Activated naive CD8-positive, alpha-beta T cell treated with anti-CD3 and anti-CD28 coated beads for 36 hours (primary cell): ENCODE results near the gene AUTS2. TPM values are rescaled to one million over a fixed set of nuclear protein-coding genes. Genes with fewer than 3 reads are reported as not detected.

Experiments
- DNase-seq: peaks from one replicate; pipeline ENCODE4 v3.0.0; 2021
- H3K27ac Mint-ChIP-seq: one replicate; pipeline ENCODE4 v1.8.0; 2022; ENCODE audit warnings: mild to moderate bottlenecking, moderate library complexity, mixed read lengths
- H3K27me3 Mint-ChIP-seq: one replicate; pipeline ENCODE4 v1.8.0; 2022; ENCODE audit warnings: mild to moderate bottlenecking, mixed read lengths
- H3K36me3 Mint-ChIP-seq: one replicate; pipeline ENCODE4 v1.8.0; 2021; ENCODE audit warnings: mild to moderate bottlenecking, mixed read lengths
- H3K4me1 Mint-ChIP-seq: one replicate; pipeline ENCODE4 v1.8.0; 2021; ENCODE audit warnings: mixed read lengths
- H3K4me3 Mint-ChIP-seq: one replicate; pipeline ENCODE4 v1.8.0; 2022; ENCODE audit warnings: mild to moderate bottlenecking, moderate library complexity, mixed read lengths
- H3K9me3 Mint-ChIP-seq: one replicate; pipeline ENCODE4 v1.8.0; 2022; ENCODE audit warnings: mixed read lengths
- total RNA-seq, 2 experiments: library from RNA; stranded (reverse); gene quantifications; one replicate each; pipeline ENCODE4 v1.2.3, GENCODE V29; 2021

The AUTS2 gene
- total RNA-seq, 2 experiments from 2014 or later, result 0.58 to 0.78 TPM

DNA sequence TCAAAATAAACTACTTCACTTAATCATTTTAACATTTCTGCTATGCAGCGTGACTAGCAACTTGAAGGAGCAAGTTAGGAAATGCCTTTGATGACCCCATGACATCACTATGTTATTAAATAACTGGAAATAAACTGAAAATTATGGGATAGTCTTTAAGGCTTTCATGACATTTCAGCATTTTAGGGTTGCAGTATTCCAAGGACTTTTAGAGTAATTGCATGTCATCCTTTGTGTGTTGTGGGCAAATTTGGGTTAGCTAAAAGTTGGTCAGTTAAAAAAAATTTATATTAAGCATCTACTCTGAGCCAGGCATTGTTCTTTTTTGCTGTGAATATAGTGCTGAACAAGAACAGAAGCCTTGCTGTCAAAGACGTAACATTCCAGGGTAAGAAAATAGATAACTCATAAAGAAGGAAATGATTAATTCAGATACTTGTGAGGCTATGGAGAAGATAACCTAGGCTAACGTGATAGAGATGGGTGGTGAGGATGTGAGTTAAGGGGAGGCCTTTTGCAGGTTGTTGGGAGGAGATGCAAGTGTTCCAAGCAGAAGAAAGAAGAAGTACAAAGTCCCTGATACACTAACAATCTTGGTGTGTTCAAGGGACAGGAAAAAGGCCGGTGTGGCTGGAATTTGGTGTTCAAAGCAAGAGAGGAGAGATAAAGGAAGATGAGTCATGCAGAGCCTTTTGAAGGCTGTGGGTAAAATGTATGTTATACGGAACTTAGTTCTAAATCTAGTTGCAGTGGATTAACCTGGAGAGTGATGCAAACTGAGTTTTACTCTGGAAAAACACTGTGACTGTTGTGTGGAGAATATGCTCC is 610.2 kb downstream of the AUTS2 start:
- DNase-seq, result no peak
- Mint-ChIP-seq H3K27ac (no peak overlapping the region), H3K27me3 (no peaks in the 10 kb centered on the region)

DNA sequence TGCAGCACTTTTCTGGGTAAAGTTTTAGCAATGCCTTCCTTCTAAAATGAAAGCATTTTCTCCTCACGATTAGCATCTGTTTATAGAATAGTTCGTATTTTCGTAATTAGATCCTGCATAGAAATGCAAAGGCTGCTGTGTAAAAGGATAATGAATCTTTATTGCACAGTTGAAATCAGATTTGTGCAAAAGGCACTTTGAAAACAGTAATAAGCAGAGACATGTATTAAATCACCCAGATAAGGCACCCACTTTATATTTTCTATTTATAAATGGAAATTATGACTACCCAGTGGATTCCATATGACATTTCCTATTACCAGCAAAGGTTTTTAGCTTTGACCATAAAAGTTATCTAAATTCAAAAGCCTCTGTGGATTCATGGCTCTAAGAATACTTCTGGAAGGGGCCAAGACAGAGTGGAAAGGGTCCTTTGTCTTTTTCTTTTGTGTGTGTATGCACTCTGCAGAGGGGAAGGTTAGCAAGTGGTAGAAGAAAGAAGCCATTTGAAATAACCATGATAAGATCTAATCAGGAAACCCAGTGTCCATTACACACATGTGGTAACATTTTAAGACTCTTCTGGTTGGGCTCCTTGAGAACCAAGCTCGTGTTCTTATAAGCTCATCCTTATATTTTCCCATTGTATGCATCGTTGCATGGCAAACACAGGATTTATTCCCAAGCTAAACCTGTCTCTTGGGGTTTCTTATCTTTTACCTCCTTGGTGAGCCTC is 612.1 kb downstream of the AUTS2 start:
- Mint-ChIP-seq H3K4me1 (peaks cover 1% of the 10 kb centered on the region), H3K4me3 (no peak overlapping the region), H3K36me3 (no peaks in the 10 kb centered on the region), H3K27ac (no peak overlapping the region), H3K9me3 (no peaks in the 10 kb centered on the region), H3K27me3 (no peaks in the 10 kb centered on the region)
- no peak for DNase-seq

More for the DNA sequence above, 610.2 kb downstream of the AUTS2 start:
- Mint-ChIP-seq H3K9me3 (no peaks in the 10 kb centered on the region), H3K4me1 (no peaks in the 10 kb centered on the region), H3K36me3 (no peaks in the 10 kb centered on the region), H3K4me3 (no peak overlapping the region)

DNA sequence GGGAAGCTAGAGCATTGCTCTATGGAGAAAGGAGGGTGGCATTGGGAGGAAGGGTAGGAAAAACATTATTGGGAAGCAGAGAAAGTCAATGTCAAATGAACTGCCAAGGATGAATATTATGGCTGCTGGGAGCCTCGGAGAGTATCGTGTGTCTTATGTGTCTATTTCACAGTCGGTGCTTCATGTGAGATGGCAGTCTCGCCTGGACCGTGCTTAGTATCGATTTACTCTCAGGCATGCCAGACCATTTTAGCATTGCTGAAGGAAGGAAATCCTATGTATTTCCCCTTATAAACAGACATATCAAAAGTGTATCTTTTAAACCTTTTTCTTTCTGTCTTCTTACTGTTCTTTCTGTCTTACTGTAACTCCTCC is 612.6 kb downstream of the AUTS2 start:
- H3K4me3 Mint-ChIP-seq, result no peak overlapping the region
- H3K9me3 Mint-ChIP-seq, result no peaks in the 10 kb centered on the region
- H3K27ac Mint-ChIP-seq, result no peak overlapping the region
- H3K4me1 Mint-ChIP-seq, result peaks cover 4% of the 10 kb centered on the region
- no peaks in the 10 kb centered on the region for H3K36me3 Mint-ChIP-seq
- no peak for DNase-seq
- H3K27me3 Mint-ChIP-seq, result no peaks in the 10 kb centered on the region

DNA sequence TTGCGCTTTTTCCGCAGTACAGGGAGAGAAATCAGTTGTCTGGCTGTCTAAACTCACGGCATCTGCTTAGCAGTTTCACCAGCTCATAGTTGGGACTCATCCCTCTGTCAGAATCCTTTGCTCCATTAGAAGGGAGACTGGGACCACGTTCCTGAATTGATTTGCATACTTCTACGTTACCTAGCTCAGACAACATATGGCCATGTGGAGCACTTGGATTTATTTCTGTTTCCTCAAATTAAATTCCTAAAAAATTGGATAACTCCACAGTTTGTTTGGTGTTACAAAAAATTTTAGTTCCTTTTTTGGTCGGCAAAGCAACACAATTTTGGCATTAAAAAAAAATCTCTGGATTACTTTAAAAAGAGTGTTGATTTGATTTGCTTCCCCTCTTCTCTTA is 614.0 kb downstream of the AUTS2 start:
- Mint-ChIP-seq H3K4me1 (peaks cover 4% of the 10 kb centered on the region), H3K4me3 (no peak overlapping the region)
- no peak for DNase-seq

DNA sequence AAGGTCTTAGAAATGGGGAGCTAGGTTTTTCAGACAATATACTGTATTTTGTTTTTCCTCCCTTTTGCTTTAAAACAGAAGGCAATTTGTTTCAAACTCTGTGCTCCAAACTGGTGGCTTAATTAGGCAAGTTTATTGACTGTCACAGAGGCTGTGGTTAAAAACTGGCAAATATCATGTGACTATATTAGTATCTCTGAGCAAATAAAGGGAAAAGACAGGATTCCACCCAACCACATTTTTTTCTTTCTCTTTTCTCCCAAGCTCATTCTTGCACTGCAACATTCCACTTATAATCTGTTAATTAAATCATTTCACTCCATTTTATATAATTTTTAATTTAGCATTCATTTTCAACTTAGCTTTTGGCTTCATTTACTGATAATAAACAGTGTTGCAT is 615.8 kb downstream of the AUTS2 start:
- Mint-ChIP-seq H3K27ac (no peak overlapping the region), H3K27me3 (no peaks in the 10 kb centered on the region), H3K36me3 (no peaks in the 10 kb centered on the region), H3K4me3 (no peak overlapping the region), H3K9me3 (no peaks in the 10 kb centered on the region), H3K4me1 (peaks cover 4% of the 10 kb centered on the region)
- DNase-seq, result no peak

More for the DNA sequence above, 614.0 kb downstream of the AUTS2 start:
- no peaks in the 10 kb centered on the region for H3K27me3 Mint-ChIP-seq
- no peaks in the 10 kb centered on the region for H3K9me3 Mint-ChIP-seq
- H3K27ac Mint-ChIP-seq, result no peak overlapping the region
- no peaks in the 10 kb centered on the region for H3K36me3 Mint-ChIP-seq

DNA sequence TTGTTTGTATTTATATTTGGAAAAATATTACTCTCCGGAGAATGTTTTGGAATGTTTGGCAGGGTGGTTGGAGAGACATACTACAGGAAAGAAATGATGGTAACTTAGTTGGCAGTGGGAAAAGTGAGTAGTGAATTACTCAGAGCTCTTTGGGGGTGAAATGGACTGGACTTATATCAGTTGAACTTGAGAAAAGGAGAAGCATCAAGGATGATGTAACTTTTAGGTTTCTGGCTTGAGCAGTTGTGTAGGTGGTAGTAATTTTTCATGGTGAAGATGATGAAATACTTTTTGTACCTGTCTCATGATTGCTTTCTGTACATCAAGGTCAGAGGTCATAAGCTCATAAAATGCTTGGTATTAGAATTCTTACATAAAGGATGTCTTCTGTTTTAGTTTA is 617.2 kb downstream of the AUTS2 start:
- Mint-ChIP-seq H3K4me1 (peaks cover 4% of the 10 kb centered on the region), H3K4me3 (no peak overlapping the region), H3K9me3 (no peaks in the 10 kb centered on the region), H3K27me3 (no peaks in the 10 kb centered on the region), H3K27ac (no peak overlapping the region), H3K36me3 (no peaks in the 10 kb centered on the region)
- DNase-seq, result no peak

DNA sequence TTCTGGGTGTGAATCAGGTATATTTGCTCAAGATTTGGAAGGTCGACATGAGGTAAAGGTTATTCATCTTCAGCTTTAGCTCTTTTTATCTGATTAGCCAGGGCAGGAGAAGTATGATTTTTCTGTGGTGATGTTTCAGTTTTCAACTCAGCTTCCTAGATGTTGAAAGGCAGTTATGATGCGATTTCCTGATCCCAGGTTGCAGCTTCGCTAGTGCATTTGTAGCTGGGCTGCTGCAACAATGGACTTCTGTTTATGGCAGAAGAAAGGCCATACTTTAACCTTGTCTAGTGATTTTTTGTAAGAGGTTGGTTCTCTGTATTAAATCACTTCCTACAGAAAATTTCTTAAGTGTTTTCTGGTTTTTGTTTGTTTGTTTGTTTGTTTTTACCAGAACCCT is 619.3 kb downstream of the AUTS2 start:
- Mint-ChIP-seq H3K27ac (no peak overlapping the region), H3K36me3 (no peaks in the 10 kb centered on the region), H3K9me3 (no peaks in the 10 kb centered on the region), H3K27me3 (no peaks in the 10 kb centered on the region), H3K4me3 (no peak overlapping the region), H3K4me1 (peaks cover 4% of the 10 kb centered on the region)
- DNase-seq, result no peak

DNA sequence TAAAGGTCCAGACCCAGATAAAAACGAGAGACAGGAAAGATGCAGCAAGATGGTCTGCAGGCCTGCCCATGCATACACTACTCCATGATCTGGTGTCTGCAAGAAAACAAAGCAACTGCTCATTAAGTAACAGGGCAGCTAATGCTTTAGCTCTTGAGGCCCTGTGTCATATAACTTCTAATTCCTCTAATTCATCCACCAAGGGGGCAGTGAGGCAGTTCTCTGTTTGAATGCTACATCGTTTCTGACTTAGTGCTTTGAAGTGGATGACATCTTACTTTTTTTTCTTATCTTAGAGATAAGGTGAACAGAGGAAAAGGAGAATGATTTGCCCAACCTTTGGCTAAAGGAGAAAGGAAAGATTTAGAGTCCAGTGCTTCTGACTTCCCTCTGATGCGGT is 619.7 kb downstream of the AUTS2 start:
- peaks cover 4% of the 10 kb centered on the region for H3K4me1 Mint-ChIP-seq
- H3K9me3 Mint-ChIP-seq, result no peaks in the 10 kb centered on the region
- no peak overlapping the region for H3K27ac Mint-ChIP-seq
- no peak for DNase-seq
- no peak overlapping the region for H3K4me3 Mint-ChIP-seq
- no peaks in the 10 kb centered on the region for H3K27me3 Mint-ChIP-seq
- no peaks in the 10 kb centered on the region for H3K36me3 Mint-ChIP-seq

DNA sequence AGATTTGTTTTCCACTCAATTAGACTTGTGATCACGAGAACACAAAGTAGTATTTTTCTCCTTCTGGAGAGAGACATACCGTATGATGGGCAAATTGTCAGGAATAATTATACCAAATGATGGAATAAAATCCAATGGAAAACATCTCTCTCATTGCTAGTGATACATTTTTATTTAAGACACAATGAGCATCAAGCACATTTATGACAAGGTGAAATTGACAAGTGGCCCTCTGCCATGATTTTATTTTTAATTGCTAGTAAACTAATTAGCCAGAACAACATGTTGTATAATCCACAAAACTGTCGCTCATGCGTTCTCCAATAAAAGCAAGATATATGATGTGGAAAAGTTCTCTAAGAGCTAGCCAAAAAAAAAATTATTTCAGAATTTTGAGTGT is 620.8 kb downstream of the AUTS2 start:
- DNase-seq, result no peak
- peaks cover 4% of the 10 kb centered on the region for H3K4me1 Mint-ChIP-seq
- H3K36me3 Mint-ChIP-seq, result no peaks in the 10 kb centered on the region
- no peak overlapping the region for H3K4me3 Mint-ChIP-seq
- no peaks in the 10 kb centered on the region for H3K9me3 Mint-ChIP-seq
- no peak overlapping the region for H3K27ac Mint-ChIP-seq
- no peaks in the 10 kb centered on the region for H3K27me3 Mint-ChIP-seq

DNA sequence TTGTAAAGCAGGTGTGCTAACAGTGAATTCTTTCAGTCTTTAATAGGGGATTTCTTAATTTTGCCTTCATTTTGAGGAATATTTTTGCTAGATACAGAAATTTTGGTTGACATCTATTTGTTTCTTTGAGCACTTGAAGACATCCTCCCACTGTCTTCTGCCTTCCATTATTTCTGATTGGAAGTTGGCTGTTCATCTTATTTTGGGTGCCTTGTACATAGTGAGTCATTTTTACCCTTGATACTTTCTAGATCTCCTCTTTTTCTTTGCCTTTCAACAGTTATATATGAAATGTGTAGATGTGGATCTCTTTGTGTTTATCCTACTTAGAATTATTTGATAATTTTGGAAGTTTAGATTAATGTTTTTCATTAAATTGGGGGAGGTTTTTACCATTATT is 631.0 kb downstream of the AUTS2 start:
- Mint-ChIP-seq H3K27ac (no peak overlapping the region), H3K4me1 (no peaks in the 10 kb centered on the region), H3K27me3 (no peaks in the 10 kb centered on the region), H3K4me3 (no peak overlapping the region), H3K36me3 (peaks cover 7% of the 10 kb centered on the region), H3K9me3 (peaks cover 19% of the 10 kb centered on the region)
- no peak for DNase-seq

DNA sequence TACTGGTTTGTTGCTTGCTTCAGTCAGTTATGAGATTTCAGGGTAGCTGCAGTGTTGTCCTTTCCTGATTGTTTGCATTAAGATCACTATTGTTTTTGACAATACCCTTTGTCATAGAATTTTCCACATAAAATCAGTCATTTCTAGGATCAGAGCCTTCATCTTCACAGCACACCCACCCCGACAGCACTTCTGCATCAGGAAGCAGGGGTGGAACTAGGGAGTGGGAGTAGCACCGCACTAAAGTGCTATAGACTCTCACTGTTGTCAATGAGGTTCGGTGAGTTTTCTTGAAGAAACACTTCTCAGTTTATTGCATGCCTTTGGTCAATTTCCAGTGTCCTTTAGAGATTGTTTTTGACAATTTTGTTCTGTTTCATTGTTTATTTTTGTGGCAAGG is 632.5 kb downstream of the AUTS2 start:
- H3K27me3 Mint-ChIP-seq, result no peaks in the 10 kb centered on the region
- H3K36me3 Mint-ChIP-seq, result peaks cover 7% of the 10 kb centered on the region
- H3K4me3 Mint-ChIP-seq, result no peak overlapping the region
- H3K9me3 Mint-ChIP-seq, result peaks cover 19% of the 10 kb centered on the region
- no peak for DNase-seq
- no peak overlapping the region for H3K27ac Mint-ChIP-seq
- no peaks in the 10 kb centered on the region for H3K4me1 Mint-ChIP-seq

DNA sequence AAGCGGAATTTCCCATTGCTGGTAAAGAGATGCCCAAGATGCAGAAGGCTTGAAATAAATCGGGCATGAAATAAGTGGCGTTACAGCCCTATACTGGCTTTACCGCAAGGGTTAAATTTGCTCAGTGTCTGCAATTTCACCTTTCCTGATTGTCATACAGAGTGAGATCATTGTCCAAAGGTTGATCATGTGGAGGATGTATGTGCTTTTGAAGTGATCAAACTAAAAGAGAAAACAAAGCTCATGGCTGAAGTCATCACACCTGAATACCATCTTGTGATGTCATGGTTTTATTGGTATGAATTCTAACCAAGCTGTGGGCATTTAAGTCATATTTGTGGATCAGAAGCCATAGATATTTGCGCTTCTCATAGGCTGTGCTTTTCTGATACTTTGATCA is 635.5 kb downstream of the AUTS2 start:
- H3K27ac Mint-ChIP-seq, result no peak overlapping the region
- no peaks in the 10 kb centered on the region for H3K27me3 Mint-ChIP-seq
- no peaks in the 10 kb centered on the region for H3K4me1 Mint-ChIP-seq
- no peak overlapping the region for H3K4me3 Mint-ChIP-seq
- H3K36me3 Mint-ChIP-seq, result peaks cover 7% of the 10 kb centered on the region
- DNase-seq, result no peak
- peaks cover 19% of the 10 kb centered on the region for H3K9me3 Mint-ChIP-seq

DNA sequence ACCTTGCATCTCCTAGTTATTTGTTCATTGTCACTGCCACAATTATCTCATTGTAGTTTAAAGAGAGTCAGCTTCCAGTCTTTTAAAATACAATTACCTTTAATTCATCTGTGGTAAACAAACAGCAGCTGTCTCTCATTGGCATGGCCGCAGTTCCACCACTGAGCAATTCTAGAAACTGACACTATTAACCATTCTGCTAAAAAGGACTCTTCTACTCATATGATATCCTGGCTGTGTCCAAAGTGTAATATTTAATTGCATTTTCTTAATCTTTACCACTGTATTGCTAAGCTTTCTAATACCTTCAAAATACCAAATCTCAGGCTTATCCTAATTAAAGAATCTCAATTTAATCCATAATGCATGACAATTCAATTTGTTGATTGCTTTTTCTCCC is 639.0 kb downstream of the AUTS2 start:
- Mint-ChIP-seq H3K36me3 (no peaks in the 10 kb centered on the region), H3K27me3 (no peaks in the 10 kb centered on the region), H3K4me1 (no peaks in the 10 kb centered on the region), H3K27ac (no peak overlapping the region), H3K4me3 (no peak overlapping the region), H3K9me3 (no peaks in the 10 kb centered on the region)
- no peak for DNase-seq

DNA sequence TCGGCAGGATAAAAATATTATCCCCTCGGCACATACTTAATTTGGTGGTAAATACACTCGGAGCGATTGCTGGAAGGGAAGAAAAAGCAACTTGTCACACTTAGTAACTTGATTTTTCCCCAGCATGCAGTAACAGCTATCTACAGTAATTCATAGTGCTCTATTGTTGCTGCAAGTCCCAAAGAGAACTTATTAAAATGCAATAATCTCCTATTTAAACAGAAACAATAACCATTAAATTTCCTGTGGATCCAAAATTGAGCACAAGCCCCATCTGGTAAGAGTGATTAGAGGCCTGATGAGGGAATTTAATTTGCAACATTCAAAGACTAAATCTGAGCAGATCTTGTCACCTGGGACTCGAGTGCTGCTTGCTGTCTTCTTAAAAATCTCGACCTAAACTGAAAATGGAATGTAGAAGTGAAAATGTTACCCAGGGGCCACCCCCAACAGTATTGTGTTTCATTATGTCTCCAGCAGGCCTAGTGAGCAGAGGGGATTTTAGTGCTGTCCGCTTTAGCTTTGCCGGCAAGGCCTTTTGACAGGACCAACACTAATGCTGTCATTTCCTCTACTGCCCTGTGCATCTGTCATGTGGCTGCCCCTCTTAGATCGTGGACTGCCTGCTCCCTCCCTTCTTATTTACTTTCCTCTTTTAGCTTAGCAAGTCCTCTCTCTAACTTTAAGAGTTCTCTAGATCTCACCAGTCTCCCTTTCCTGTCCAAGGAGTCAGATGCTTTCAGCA is 639.7 kb downstream of the AUTS2 start:
- H3K9me3 Mint-ChIP-seq, result no peaks in the 10 kb centered on the region
- no peaks in the 10 kb centered on the region for H3K27me3 Mint-ChIP-seq

DNA sequence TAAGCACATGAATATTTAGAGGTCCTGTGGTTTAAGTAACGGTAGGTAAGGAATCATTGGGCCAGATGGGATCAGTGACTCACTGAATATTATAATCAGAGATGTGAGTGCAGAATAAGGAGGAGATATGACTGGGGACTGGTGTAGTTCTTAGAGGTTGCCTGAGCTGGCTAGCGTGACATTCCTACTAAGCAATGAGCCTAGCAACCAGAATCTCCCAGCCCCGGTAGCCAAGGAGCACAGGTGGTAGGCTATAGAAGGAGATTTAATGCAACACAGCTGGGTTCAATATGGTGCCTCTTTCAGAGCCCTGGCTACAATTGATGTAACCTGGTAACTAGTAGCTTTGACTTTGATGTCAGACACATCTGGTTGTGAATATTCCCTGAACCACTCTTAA is 641.6 kb downstream of the AUTS2 start:
- DNase-seq, result no peak
- no peak overlapping the region for H3K27ac Mint-ChIP-seq
- H3K9me3 Mint-ChIP-seq, result no peaks in the 10 kb centered on the region
- H3K27me3 Mint-ChIP-seq, result no peaks in the 10 kb centered on the region
- no peaks in the 10 kb centered on the region for H3K36me3 Mint-ChIP-seq
- H3K4me1 Mint-ChIP-seq, result no peaks in the 10 kb centered on the region
- H3K4me3 Mint-ChIP-seq, result no peak overlapping the region

More for the DNA sequence above, 639.7 kb downstream of the AUTS2 start:
- Mint-ChIP-seq H3K27ac (peak overlapping the region; percentile 39), H3K4me1 (no peaks in the 10 kb centered on the region), H3K36me3 (no peaks in the 10 kb centered on the region), H3K4me3 (no peak overlapping the region)
- DNase-seq, result no peak
